ENCODE measurements around the gene RANBP3. TPM values are rescaled to one million over a fixed set of nuclear protein-coding genes. Genes with fewer than 3 reads are reported as not detected.

Gene RANBP3
- total and polyA plus RNA-seq, 2 experiments from 2014 or later, result 41.8 to 50.0 TPM

DNA sequence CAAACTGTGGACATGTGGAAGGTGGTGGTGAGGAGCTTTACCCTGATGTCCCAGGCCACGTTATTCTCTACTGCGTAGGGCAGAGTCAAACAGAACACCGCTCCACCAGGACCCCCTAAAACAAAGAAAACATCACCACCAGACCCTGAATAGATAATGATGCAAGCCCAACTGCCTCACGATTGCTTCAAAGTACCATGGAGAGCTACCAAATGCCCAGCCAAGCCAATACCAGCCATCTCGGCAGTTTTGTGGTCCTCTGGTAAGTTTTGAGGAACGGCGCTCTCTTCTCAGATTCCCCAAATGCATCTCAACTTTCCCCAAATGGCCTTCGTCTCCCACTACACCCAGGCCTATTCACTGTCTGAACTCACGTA, 5.6 kb downstream of the RANBP3 start:
- TF ChIP-seq EZH2phosphoT487 (IDR thresholded peaks at IDR 0.05; ENCODE audit: insufficient read depth, low read depth) (no peak), EZH2 (IDR thresholded peaks at IDR 0.05; ENCODE audit: insufficient read depth, poor library complexity, severe bottlenecking) (no peak)
- no peak for DNase-seq

GRCh38 chr19:5971714-5972354, 6.1 kb downstream of the RANBP3 start:
- Histone ChIP-seq H3K9ac (no peak overlapping the region), H3K27me3 (replicated peaks; ENCODE audit: insufficient read depth) (no peaks in the 10 kb centered on the region), H2AFZ (no peak overlapping the region), H3K36me3 (ENCODE audit: low read depth) (no peaks in the 10 kb centered on the region), H3K9me3 (ENCODE audit: low read depth) (no peaks in the 10 kb centered on the region), H3K4me3 (no peak overlapping the region), H3K4me2 (ENCODE audit: unreplicated experiment) (no peak overlapping the region), H4K20me1 (ENCODE audit: insufficient read depth) (peaks cover 14% of the 10 kb centered on the region; the same call in 1 of the 2 replicates), H3K27ac (no peak overlapping the region), H3K79me2 (ENCODE audit: insufficient read depth) (peaks cover 100% of the 10 kb centered on the region), H3K9me2 (ENCODE audit: insufficient read depth) (no peaks in the 10 kb centered on the region), H3F3A (ENCODE audit: insufficient read depth) (peaks cover 10% of the 10 kb centered on the region), H3K4me1 (ENCODE audit: insufficient read depth) (peaks cover 23% of the 10 kb centered on the region)
- in situ Hi-C loops (cut with MboI), result no loop called here
- TF ChIP-seq EZH2 (IDR thresholded peaks at IDR 0.05; ENCODE audit: insufficient read depth, poor library complexity, severe bottlenecking) (no peak), EZH2phosphoT487 (IDR thresholded peaks at IDR 0.05; ENCODE audit: insufficient read depth, low read depth) (no peak)
- DNase-seq, result no peak
- 82 to 89% methylated on average over 2 of the region's 2 CpGs for WGBS, 2 experiments (ENCODE audit: low coverage in 1 of 2, low lambda C conversion rate in 2 of 2, missing lambda C conversion rate in 2 of 2)

More for the DNA sequence above, 5.6 kb downstream of the RANBP3 start:
- H3K9me3 ChIP-seq (ENCODE audit: low read depth), result no peaks in the 10 kb centered on the region
- no peak overlapping the region for H3K9ac ChIP-seq
- peaks cover 5% of the 10 kb centered on the region for H3F3A ChIP-seq (ENCODE audit: insufficient read depth)
- H3K79me2 ChIP-seq (ENCODE audit: insufficient read depth), result peaks cover 100% of the 10 kb centered on the region
- in situ Hi-C loops (cut with MboI), result no loop called here
- no peak overlapping the region for H3K4me2 ChIP-seq (ENCODE audit: unreplicated experiment)
- no peak overlapping the region for H3K4me3 ChIP-seq
- WGBS, 2 experiments (ENCODE audit: low coverage in 1 of 2, low lambda C conversion rate in 2 of 2, missing lambda C conversion rate in 2 of 2), result 68 to 71% methylated on average over 8 to 9 of the region's 9 CpGs
- H3K4me1 ChIP-seq (ENCODE audit: insufficient read depth), result peaks cover 19% of the 10 kb centered on the region
- no peaks in the 10 kb centered on the region for H3K27me3 ChIP-seq (replicated peaks; ENCODE audit: insufficient read depth)
- H2AFZ ChIP-seq, result no peak overlapping the region
- H3K27ac ChIP-seq, result no peak overlapping the region
- H3K36me3 ChIP-seq (ENCODE audit: low read depth), result no peaks in the 10 kb centered on the region
- H4K20me1 ChIP-seq (ENCODE audit: insufficient read depth), result peaks cover 10% of the 10 kb centered on the region; the same call in 1 of the 2 replicates
- no peaks in the 10 kb centered on the region for H3K9me2 ChIP-seq (ENCODE audit: insufficient read depth)

DNA sequence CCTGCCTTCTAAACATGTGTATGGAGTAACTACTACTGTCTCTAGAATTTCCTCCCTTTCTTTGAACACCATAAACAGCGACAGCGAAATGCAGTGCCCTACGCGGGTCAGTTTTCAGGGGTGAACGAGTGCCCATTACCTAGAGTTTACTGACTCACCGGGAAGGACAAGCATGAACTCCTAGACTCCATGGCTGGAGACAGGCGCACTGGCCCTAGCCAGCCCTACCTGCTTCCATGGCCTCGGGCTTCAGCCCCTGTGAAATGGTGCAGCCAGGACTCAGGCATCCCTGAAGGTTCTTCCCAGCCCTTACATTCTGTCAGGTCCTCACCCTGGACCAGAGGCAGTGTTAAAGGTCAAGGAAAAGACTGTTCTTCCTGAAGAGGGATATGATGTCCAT, 8.5 kb downstream of the RANBP3 start:
- no peak for DNase-seq
- no peaks in the 10 kb centered on the region for H3K9me2 ChIP-seq (ENCODE audit: insufficient read depth)
- H3K27ac ChIP-seq, result no peak overlapping the region
- no peaks in the 10 kb centered on the region for H3K9me3 ChIP-seq (ENCODE audit: low read depth)
- H3K4me3 ChIP-seq, result no peak overlapping the region
- H4K20me1 ChIP-seq (ENCODE audit: insufficient read depth), result peaks cover 7% of the 10 kb centered on the region; the same call in 1 of the 2 replicates
- TF ChIP-seq EZH2 (IDR thresholded peaks at IDR 0.05; ENCODE audit: insufficient read depth, poor library complexity, severe bottlenecking) (no peak), EZH2phosphoT487 (IDR thresholded peaks at IDR 0.05; ENCODE audit: insufficient read depth, low read depth) (no peak)
- H3K4me2 ChIP-seq (ENCODE audit: unreplicated experiment), result no peak overlapping the region
- 95 to 100% methylated on average over 8 of the region's 8 CpGs for WGBS, 2 experiments (ENCODE audit: low coverage in 1 of 2, low lambda C conversion rate in 2 of 2, missing lambda C conversion rate in 2 of 2)
- peaks cover 26% of the 10 kb centered on the region for H3K4me1 ChIP-seq (ENCODE audit: insufficient read depth)
- no peaks in the 10 kb centered on the region for H3K27me3 ChIP-seq (replicated peaks; ENCODE audit: insufficient read depth)
- in situ Hi-C loops (cut with MboI), result no loop called here
- H2AFZ ChIP-seq, result no peak overlapping the region
- no peak overlapping the region for H3K9ac ChIP-seq
- H3K79me2 ChIP-seq (ENCODE audit: insufficient read depth), result peaks cover 100% of the 10 kb centered on the region
- H3K36me3 ChIP-seq (ENCODE audit: low read depth), result no peaks in the 10 kb centered on the region
- peaks cover 15% of the 10 kb centered on the region for H3F3A ChIP-seq (ENCODE audit: insufficient read depth)

DNA sequence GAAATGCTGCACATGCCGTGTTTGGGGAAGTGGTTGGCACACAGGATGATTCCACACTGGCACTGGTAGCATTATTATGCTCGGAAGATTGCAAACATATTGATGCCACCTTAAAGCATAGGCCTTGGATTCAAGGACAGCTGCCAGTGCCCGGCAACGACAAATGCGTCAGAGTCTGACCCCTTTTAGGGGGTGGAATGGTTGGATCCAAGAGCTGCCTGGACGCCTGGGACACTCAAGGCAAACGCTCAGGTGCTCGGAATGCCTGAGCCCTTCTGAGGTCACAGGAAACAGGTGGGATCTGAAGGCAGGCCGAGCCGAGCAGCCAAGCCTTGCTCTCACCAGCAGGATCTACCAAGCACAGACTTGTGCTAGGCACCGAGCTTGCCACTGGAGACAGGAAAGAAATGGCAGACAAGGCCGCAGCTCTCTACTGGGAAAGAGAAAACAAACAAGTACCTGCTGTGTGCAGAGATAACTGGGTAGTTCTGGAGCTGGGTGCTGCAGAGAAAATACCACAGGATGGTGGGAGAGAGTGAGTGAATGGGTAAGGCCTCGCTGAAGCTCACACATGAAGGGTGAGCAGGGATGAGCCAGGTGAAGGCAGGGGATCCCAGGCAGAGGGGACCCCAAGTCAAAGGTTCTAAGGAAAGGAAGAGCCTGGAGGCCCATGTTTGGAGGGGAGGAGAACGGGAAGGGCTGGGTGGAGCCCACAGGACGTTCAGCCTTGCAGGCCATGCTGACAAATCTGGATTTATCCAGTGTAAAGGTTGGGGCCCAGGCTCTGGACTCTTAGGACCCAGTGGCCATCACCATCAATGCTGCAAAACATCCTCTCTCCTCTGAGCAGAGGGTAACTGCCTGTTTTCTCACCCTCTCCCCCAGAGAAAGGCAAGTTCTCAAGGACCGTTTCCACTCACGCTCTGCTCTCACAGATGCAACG, 9.2 kb downstream of the RANBP3 start:
- Histone ChIP-seq H3K27me3 (replicated peaks; ENCODE audit: insufficient read depth) (no peaks in the 10 kb centered on the region), H3K4me3 (no peak overlapping the region), H3K9me3 (ENCODE audit: low read depth) (no peaks in the 10 kb centered on the region), H3K9ac (peak overlapping the region; percentile 38; the same call in 1 of the 2 replicates), H3K27ac (peak overlapping the region; percentile 11; the same call in 1 of the 2 replicates), H2AFZ (no peak overlapping the region), H3K9me2 (ENCODE audit: insufficient read depth) (no peaks in the 10 kb centered on the region), H3K79me2 (ENCODE audit: insufficient read depth) (peaks cover 100% of the 10 kb centered on the region), H3K4me1 (ENCODE audit: insufficient read depth) (peaks cover 26% of the 10 kb centered on the region), H4K20me1 (ENCODE audit: insufficient read depth) (peaks cover 7% of the 10 kb centered on the region; the same call in 1 of the 2 replicates), H3K4me2 (ENCODE audit: unreplicated experiment) (peak overlapping the region; percentile 35), H3K36me3 (ENCODE audit: low read depth) (no peaks in the 10 kb centered on the region), H3F3A (ENCODE audit: insufficient read depth) (peaks cover 15% of the 10 kb centered on the region)
- TF ChIP-seq EZH2 (IDR thresholded peaks at IDR 0.05; ENCODE audit: insufficient read depth, poor library complexity, severe bottlenecking) (no peak), EZH2phosphoT487 (IDR thresholded peaks at IDR 0.05; ENCODE audit: insufficient read depth, low read depth) (no peak)
- no peak for DNase-seq
- 63 to 66% methylated on average over 18 of the region's 18 CpGs for WGBS, 2 experiments (ENCODE audit: low coverage in 1 of 2, low lambda C conversion rate in 2 of 2, missing lambda C conversion rate in 2 of 2)
- in situ Hi-C loops (cut with MboI), result no loop called here
